Testis (tissue), 3 donors: Measurements from ENCODE around the gene TRPM3. TPM values are rescaled to one million over a fixed set of nuclear protein-coding genes. Genes with fewer than 3 reads are reported as not detected.
"Not testable (repeated sequence)": the region's sequence is repeated elsewhere in the genome, so short reads cannot be mapped to it uniquely, and the experiment has no call there.

Source experiments
- DNase-seq: peaks from one replicate; pipeline ENCODE4 v3.0.0-alpha.2; 2019
- H3K27ac ChIP-seq, 2 donors: fragments of 200-600 bp; sonication (generic); one replicate each; pipeline ENCODE4 v1.5.1; 2019
- H3K27me3 ChIP-seq: fragments of 200-600 bp; sonication (generic); one replicate; pipeline ENCODE4 v1.5.1; 2019
- H3K36me3 ChIP-seq: fragments of 200-600 bp; sonication (generic); one replicate; pipeline ENCODE4 v1.5.1; 2017; ENCODE audit warnings: low read depth; ENCODE audit errors: missing control alignments
- H3K4me1 ChIP-seq: fragments of 200-600 bp; sonication (generic); one replicate; pipeline ENCODE4 v1.5.1; 2019
- H3K4me3 ChIP-seq, 2 donors: fragments of 200-600 bp; sonication (generic); one replicate each; pipeline ENCODE4 v1.5.1; 2017 to 2019
- H3K9me3 ChIP-seq: fragments of 200-600 bp; sonication (generic); one replicate; pipeline ENCODE4 v1.5.1; 2017
- POLR2A ChIP-seq: fragments of 450-650 bp; IDR thresholded peaks from one replicate; pipeline ENCODE4 v1.6.1; 2017; ENCODE audit warnings: antibody characterized with exemption, mild to moderate bottlenecking, moderate library complexity
- WGBS, 2 donors: methylation state at CpG; one replicate each; pipeline ENCODE4 v1.1.5; 2018; 5-methylcytosine and 5-hydroxymethylcytosine counted together
- intact Hi-C: fragments of 100-400 bp; cut with DNase I; formaldehyde crosslinking; loops from one replicate; pipeline ENCODE4 v1.15.1; 2023; ENCODE audit warnings: low total_unique reads
- polyA plus RNA-seq: library from polyadenylated mRNA; stranded (reverse); fragments of 350-450 nt; fragmentation: Illumina TruSeq; extraction: RNeasy Lipid Tissue Mini Kit (QIAGEN cat#74804); gene quantifications from one replicate; pipeline ENCODE4 v1.2.3, GENCODE V29; 2014; ENCODE audit warnings: low read depth, low replicate concordance; ENCODE audit not compliant: insufficient read depth
- total RNA-seq, 2 donors: library from RNA; depleted of rRNA; stranded (reverse); fragments of >200 nt; gene quantifications; one replicate each; pipeline ENCODE4 v1.2.3, GENCODE V29; 2016
- TF ChIP-seq, protein P1 (sequence below), 3 experiments: fragments of 450-650 bp in 2 of 3; fragments of 200-600 bp in 1 of 3; sonication (generic) in 1 of 3; IDR thresholded peaks; one replicate each; pipeline ENCODE4 v1.5.1; 2016 to 2019; ENCODE audit warnings: antibody characterized with exemption in 3 of 3, mild to moderate bottlenecking in 2 of 3, moderate library complexity in 1 of 3

Gene TRPM3
- total and polyA plus RNA-seq, 3 donors from 2014 or later, result 4.1 to 54.3 (median 43.9) TPM

DNA sequence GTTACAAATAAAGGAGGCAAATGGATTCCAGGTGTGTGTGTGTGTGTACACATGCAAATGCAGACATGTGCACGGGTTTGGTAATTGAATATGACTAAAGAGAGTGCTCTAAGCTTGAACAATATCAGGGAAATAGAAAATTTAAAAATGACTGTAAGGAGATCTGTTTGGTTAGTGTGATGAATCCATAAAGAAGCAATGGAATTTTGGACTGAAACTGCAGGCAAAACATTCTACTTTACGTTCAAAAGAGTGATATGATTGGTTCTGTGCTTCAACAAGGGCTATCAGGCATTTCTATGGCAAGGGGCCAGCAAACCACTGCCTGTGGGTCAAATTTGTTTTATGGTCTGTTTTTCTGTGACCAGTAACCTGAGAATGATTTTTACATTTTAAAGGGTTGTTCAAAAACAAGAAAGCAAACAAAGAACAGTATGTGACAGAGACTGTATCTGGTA, 374.1 kb downstream of the TRPM3 start:
- 57 to 61% methylated on average over 2 of the region's 2 CpGs for WGBS, 2 donors
- intact Hi-C loops, result no loop called here

DNA sequence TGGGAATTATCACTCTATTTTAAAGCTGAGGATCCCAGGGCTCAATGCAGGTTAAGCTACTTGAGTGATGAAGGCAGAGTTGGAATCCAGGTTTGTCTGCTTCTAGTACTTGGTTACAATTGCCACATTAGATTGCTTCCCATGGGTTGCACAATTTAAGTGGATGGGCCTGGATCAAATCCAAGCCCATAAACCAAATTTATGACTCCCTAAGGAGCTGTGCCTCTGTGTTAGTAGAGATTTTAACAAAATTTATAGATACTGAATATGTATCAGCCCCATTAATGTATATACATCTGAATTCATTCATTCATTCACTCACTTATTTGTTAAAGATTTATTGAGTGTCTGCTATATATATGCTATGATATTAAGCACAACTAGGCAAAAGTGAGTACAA, 374.7 kb downstream of the TRPM3 start:
- H3K9me3 ChIP-seq, result no peaks in the 10 kb centered on the region
- DNase-seq, result no peak
- H3K27me3 ChIP-seq, result no peaks in the 10 kb centered on the region
- intact Hi-C loops, result no loop called here
- no peaks in the 10 kb centered on the region for H3K4me1 ChIP-seq
- no peak overlapping the region for H3K4me3 ChIP-seq
- H3K36me3 ChIP-seq, result no peaks in the 10 kb centered on the region
- no peak for TF ChIP-seq POLR2A
- no peak overlapping the region for H3K27ac ChIP-seq

More for the DNA sequence above, 374.1 kb downstream of the TRPM3 start:
- no peak overlapping the region for H3K4me3 ChIP-seq
- no peak overlapping the region for H3K27ac ChIP-seq
- no peak for TF ChIP-seq POLR2A
- TF ChIP-seq, protein P1, sequence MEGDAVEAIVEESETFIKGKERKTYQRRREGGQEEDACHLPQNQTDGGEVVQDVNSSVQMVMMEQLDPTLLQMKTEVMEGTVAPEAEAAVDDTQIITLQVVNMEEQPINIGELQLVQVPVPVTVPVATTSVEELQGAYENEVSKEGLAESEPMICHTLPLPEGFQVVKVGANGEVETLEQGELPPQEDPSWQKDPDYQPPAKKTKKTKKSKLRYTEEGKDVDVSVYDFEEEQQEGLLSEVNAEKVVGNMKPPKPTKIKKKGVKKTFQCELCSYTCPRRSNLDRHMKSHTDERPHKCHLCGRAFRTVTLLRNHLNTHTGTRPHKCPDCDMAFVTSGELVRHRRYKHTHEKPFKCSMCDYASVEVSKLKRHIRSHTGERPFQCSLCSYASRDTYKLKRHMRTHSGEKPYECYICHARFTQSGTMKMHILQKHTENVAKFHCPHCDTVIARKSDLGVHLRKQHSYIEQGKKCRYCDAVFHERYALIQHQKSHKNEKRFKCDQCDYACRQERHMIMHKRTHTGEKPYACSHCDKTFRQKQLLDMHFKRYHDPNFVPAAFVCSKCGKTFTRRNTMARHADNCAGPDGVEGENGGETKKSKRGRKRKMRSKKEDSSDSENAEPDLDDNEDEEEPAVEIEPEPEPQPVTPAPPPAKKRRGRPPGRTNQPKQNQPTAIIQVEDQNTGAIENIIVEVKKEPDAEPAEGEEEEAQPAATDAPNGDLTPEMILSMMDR (IDR thresholded peaks at IDR 0.05), result no peak
- no peaks in the 10 kb centered on the region for H3K27me3 ChIP-seq
- H3K4me1 ChIP-seq, result no peaks in the 10 kb centered on the region
- no peak for DNase-seq
- no peaks in the 10 kb centered on the region for H3K36me3 ChIP-seq
- no peaks in the 10 kb centered on the region for H3K9me3 ChIP-seq

DNA sequence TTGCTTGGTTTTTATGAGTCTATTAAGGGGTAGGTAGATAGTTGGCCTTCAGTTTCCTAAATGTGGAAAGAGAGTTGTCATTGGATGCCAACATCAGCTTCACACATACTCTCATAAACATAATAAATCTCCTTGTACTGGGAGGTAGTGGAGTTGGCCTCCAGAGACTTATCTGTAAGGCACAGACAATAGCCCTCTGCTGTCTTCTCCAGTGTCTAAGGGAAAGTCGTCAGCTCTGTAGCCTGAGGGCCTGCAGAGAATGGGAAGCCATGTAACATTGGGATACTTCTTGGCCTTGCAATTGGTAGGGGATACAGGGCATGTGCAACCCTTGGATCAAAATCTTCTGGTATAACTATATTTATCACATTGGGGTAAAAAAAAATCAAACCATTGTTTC, 375.1 kb downstream of the TRPM3 start:
- no peaks in the 10 kb centered on the region for H3K9me3 ChIP-seq
- H3K4me1 ChIP-seq, result no peaks in the 10 kb centered on the region
- no peak for DNase-seq
- no peak overlapping the region for H3K27ac ChIP-seq
- H3K36me3 ChIP-seq, result no peaks in the 10 kb centered on the region
- WGBS, 2 donors, result 3 to 13% methylated on average over 1 of the region's 1 CpG
- H3K27me3 ChIP-seq, result no peaks in the 10 kb centered on the region
- H3K4me3 ChIP-seq, result no peak overlapping the region
- intact Hi-C loops, result no loop called here
- TF ChIP-seq POLR2A, result no peak
- TF ChIP-seq, protein P1 (IDR thresholded peaks at IDR 0.05), result no peak

DNA sequence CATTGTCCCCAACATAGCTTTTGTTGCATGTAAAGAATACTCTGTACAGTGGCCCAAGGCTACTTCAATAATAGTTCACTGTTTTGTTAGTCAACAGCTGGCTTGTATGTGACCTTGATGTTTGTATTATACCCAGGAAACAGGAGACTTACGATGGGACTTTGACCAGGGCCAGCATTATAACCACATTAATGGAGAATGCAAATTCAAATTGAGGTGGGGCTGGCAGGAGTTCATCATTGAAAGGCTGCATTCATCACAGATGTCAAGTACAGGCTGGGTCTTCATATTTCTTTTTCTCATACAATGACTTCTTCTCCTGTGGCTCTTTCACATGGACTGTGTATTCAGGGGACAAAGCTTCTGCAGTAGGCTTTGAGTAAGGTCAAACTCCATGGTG, 396.6 kb downstream of the TRPM3 start:
- DNase-seq, H3K4me1 ChIP-seq, H3K4me3 ChIP-seq, H3K36me3 ChIP-seq, H3K27me3 ChIP-seq, H3K27ac ChIP-seq, H3K9me3 ChIP-seq, intact Hi-C loops: not testable (repeated sequence)
- WGBS, 2 donors, result no CpG with 5 or more reads among the region's 1 CpG

DNA sequence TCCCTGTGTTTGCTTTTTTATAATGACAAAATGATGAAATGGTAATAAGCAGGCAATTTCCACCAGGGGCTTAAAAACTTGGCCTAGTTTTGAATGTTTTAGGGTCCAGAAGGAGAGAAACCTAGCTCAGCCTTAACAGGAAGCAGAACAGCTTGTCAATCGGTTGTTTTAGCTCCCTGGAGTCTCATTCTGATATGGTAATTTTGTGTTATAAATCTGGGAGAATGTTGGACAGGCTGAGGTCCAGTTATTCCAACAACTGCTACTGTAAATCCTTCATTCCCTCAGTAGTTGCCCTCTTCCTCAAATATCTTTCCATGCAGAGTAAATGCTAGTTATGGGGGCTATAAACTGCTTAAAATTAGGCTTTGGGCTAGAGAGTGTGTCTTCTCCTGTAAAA, 397.4 kb downstream of the TRPM3 start:
- H3K36me3 ChIP-seq, H3K4me1 ChIP-seq, DNase-seq, H3K27me3 ChIP-seq, intact Hi-C loops, H3K27ac ChIP-seq, H3K4me3 ChIP-seq, H3K9me3 ChIP-seq: not testable (repeated sequence)
- no CpG with 5 or more reads among the region's 1 CpG for WGBS, 2 donors

DNA sequence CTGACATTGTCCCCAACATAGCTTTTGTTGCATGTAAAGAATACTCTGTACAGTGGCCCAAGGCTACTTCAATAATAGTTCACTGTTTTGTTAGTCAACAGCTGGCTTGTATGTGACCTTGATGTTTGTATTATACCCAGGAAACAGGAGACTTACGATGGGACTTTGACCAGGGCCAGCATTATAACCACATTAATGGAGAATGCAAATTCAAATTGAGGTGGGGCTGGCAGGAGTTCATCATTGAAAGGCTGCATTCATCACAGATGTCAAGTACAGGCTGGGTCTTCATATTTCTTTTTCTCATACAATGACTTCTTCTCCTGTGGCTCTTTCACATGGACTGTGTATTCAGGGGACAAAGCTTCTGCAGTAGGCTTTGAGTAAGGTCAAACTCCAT, 414.6 kb downstream of the TRPM3 start:
- H3K27me3 ChIP-seq, H3K9me3 ChIP-seq, intact Hi-C loops, H3K4me3 ChIP-seq, H3K36me3 ChIP-seq, H3K4me1 ChIP-seq, DNase-seq, H3K27ac ChIP-seq: not testable (repeated sequence)
- no CpG with 5 or more reads among the region's 1 CpG for whole genome bisulfite sequencing, 2 donors

DNA sequence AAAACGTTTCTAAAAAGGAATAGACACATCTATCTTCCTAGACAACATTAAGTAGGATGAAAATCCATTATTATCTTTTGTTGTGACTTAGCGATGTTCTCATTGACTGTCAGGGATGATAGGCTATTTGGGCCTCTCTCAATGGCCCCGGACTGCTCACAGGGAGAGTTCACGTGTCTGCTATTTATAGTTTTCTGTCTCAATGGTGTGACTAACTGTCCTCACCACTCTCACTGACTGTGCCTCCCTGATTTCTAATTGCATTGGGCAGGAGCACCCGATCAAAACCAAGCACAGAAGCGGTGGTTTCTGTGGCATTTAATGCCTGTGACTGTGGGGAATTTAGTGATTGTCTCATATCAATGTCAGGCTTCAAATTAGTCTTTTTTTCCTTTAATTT, 420.3 kb downstream of the TRPM3 start:
- TF ChIP-seq POLR2A, result no peak
- TF ChIP-seq, protein P1 (IDR thresholded peaks at IDR 0.05), result no peak
- 71 to 83% methylated on average over 6 of the region's 6 CpGs for WGBS, 2 donors
- Histone ChIP-seq H3K9me3 (no peaks in the 10 kb centered on the region), H3K27me3 (no peaks in the 10 kb centered on the region), H3K4me3 (no peak overlapping the region), H3K27ac (no peak overlapping the region), H3K36me3 (no peaks in the 10 kb centered on the region), H3K4me1 (no peaks in the 10 kb centered on the region)
- no peak for DNase-seq
- intact Hi-C loops, result no loop called here
